Keratinocyte (primary cell): Measurements from ENCODE around the gene TNNT2.

Experiments
- CTCF ChIP-seq, 3 experiments: IDR thresholded peaks in 1 of 3; conservative IDR thresholded peaks in 1 of 3; optimal IDR thresholded peaks in 1 of 3; 2 replicates in 2 of 3; 3 replicates in 1 of 3; pipeline versions ENCODE3 to v1.5.1; 2011; ENCODE audit warnings: low read length in 3 of 3, mild to moderate bottlenecking in 3 of 3, moderate library complexity in 2 of 3, control low read depth in 1 of 3, inconsistent platforms in 1 of 3; ENCODE audit not compliant: insufficient read depth in 2 of 3; ENCODE audit errors: extremely low read depth in 1 of 3
- EZH2 ChIP-seq: IDR thresholded peaks from one replicate; pipeline ENCODE4 v1.6.1; 2012; ENCODE audit warnings: inconsistent platforms, mild to moderate bottlenecking, low read length, moderate library complexity

- TF ChIP-seq CTCF (optimal IDR thresholded peaks at IDR 0.05 in 1 of 3, IDR thresholded peaks at IDR 0.05 in 1 of 3, conservative IDR thresholded peaks at IDR 0.05 in 1 of 3; ENCODE audit: extremely low read depth in 1 of 3, insufficient read depth in 2 of 3, low read length in 3 of 3): no peak
- TF ChIP-seq EZH2: no peak
These were observed 41.6 kb downstream of the TNNT2 start for GRCh38 chr1:201335901-201336300.
